GM12878 (cell line): Measurements from ENCODE around the gene PAM. TPM values are rescaled to one million over a fixed set of nuclear protein-coding genes. Genes with fewer than 3 reads are reported as not detected.

ENCODE experiments used
- ATAC-seq: fragments of 200-7000 bp; cut with Tn5 transposase; 3 replicates; pipeline ENCODE4 v1.9.1; 2020; ENCODE audit warnings: mild to moderate bottlenecking, moderate library complexity
- BruUV-seq: library from RNA; stranded (reverse); fragments of 400-500 nt; replicated peaks from 2 replicates; lab custom pipeline; 2021; lab: Mats Ljungman, UMichigan
- CTCF ChIA-PET: fragments of 300-600 bp; sonication (Branson Sonifier 250); formaldehyde crosslinking; extraction: SDS; loops from one replicate; lab custom pipeline; 2021; ENCODE audit warnings: inconsistent platforms; lab: Yijun Ruan, JAX
- POLR2A ChIA-PET: fragments of 350-600 bp; formaldehyde crosslinking; extraction: SDS; loops from one replicate; lab custom pipeline; 2021; ENCODE audit warnings: inconsistent platforms; lab: Charles Lee
- RAD21 ChIA-PET: fragments of 300-600 bp; sonication (Branson Sonifier 250); formaldehyde crosslinking; loops from one replicate; lab custom pipeline; 2023; ENCODE audit warnings: antibody characterized with exemption; ENCODE audit not compliant: unreplicated experiment; lab: Charles Lee
- SMC1A ChIA-PET: fragments of 300-600 bp; sonication (Branson Sonifier 250); formaldehyde crosslinking; loops from one replicate; lab custom pipeline; 2023; ENCODE audit not compliant: unreplicated experiment, uncharacterized antibody; lab: Charles Lee
- DNase-seq: peaks from one replicate; pipeline ENCODE4 v3.0.0-alpha.2; 2011; ENCODE audit warnings: low read depth, low spot score
- FAIRE-seq: peaks from 3 replicates; lab custom pipeline; 2011; peaks lifted over from hg19 to GRCh38; lab: Jason Lieb, UNC
- H2AFZ ChIP-seq: 2 replicates; pipeline ENCODE4 v1.6.0; 2011; ENCODE audit warnings: low read depth, low read length, control low read depth; ENCODE audit not compliant: control insufficient read depth
- H3K27ac ChIP-seq: 2 replicates; pipeline ENCODE4 v1.5.1; 2011; ENCODE audit warnings: control low read depth; ENCODE audit not compliant: control insufficient read depth, insufficient read depth
- H3K27me3 ChIP-seq, 2 experiments: replicated peaks in 1 of 2; 2 replicates each; pipeline versions ENCODE4 v1.6.0 to v1.6.1; 2011; ENCODE audit warnings: low read length in 1 of 2; ENCODE audit not compliant: control insufficient read depth in 2 of 2, insufficient read depth in 2 of 2
- H3K36me3 ChIP-seq, 2 experiments: 2 replicates each; pipeline ENCODE4 v1.5.1; 2011; ENCODE audit warnings: low read length in 1 of 2; ENCODE audit not compliant: control insufficient read depth in 2 of 2, insufficient read depth in 2 of 2
- H3K4me1 ChIP-seq: 2 replicates; pipeline ENCODE4 v1.6.1; 2011; ENCODE audit warnings: mild to moderate bottlenecking, low read length, moderate library complexity, mixed read lengths; ENCODE audit not compliant: control insufficient read depth, insufficient read depth
- H3K4me2 ChIP-seq: 2 replicates; pipeline ENCODE4 v1.6.0; 2011; ENCODE audit warnings: control low read depth; ENCODE audit not compliant: control insufficient read depth, insufficient read depth
- H3K4me3 ChIP-seq: fragments of 200-600 bp; sonication (generic); 2 replicates; pipeline ENCODE4 v1.5.1; 2016
- H3K79me2 ChIP-seq: 2 replicates; pipeline ENCODE4 v1.6.0; 2011; ENCODE audit warnings: low read length; ENCODE audit not compliant: control insufficient read depth, insufficient read depth
- H3K9ac ChIP-seq: 2 replicates; pipeline ENCODE4 v1.8.0; 2011; ENCODE audit warnings: low read length, control low read depth, mixed read lengths; ENCODE audit not compliant: control insufficient read depth, insufficient read depth
- H3K9me3 ChIP-seq: replicated peaks from 3 replicates; pipeline ENCODE4 v1.5.1; 2011; ENCODE audit warnings: mild to moderate bottlenecking, low read length; ENCODE audit not compliant: control insufficient read depth, insufficient read depth
- H4K20me1 ChIP-seq: 2 replicates; pipeline ENCODE4 v1.6.0; 2011; ENCODE audit not compliant: control insufficient read depth, insufficient read depth
- CEBPZ ChIP-seq: fragments of 150-350 bp; IDR thresholded peaks from 2 replicates; pipeline ENCODE4 v1.6.1; 2016; ENCODE audit warnings: low read depth, low read length
- DPF2 ChIP-seq: fragments of 450-650 bp; IDR thresholded peaks from 2 replicates; pipeline ENCODE4 v1.6.1; 2017; ENCODE audit warnings: mild to moderate bottlenecking
- EGR1 ChIP-seq, 2 experiments: IDR thresholded peaks; 1 replicate in 1 of 2; 2 replicates in 1 of 2; pipeline ENCODE4 v1.6.1; 2011 to 2012; ENCODE audit warnings: low read depth in 2 of 2, low read length in 2 of 2, borderline replicate concordance in 1 of 2, mild to moderate bottlenecking in 1 of 2, moderate library complexity in 1 of 2
- JUNB ChIP-seq: IDR thresholded peaks from 2 replicates; pipeline ENCODE4 v1.6.1; 2016; ENCODE audit warnings: antibody characterized with exemption, mild to moderate bottlenecking
- MYB ChIP-seq: fragments of 150-350 bp; IDR thresholded peaks from 2 replicates; pipeline ENCODE4 v1.6.1; 2014; ENCODE audit warnings: mild to moderate bottlenecking, low read depth, low read length, borderline replicate concordance
- NFYB ChIP-seq: IDR thresholded peaks from 2 replicates; pipeline ENCODE4 v1.6.1; 2011; ENCODE audit warnings: low read depth, mild to moderate bottlenecking, low read length, improper control_type of control experiment, moderate library complexity; ENCODE audit not compliant: insufficient read depth
- PAX8 ChIP-seq: fragments of 450-650 bp; IDR thresholded peaks from 2 replicates; pipeline ENCODE4 v1.6.1; 2017; ENCODE audit warnings: mild to moderate bottlenecking, moderate library complexity
- RAD51 ChIP-seq: fragments of 450-650 bp; IDR thresholded peaks from 2 replicates; pipeline ENCODE4 v1.6.1; 2016; ENCODE audit warnings: moderate library complexity, mild to moderate bottlenecking, inconsistent platforms
- RB1 ChIP-seq: fragments of 450-650 bp; formaldehyde crosslinking; IDR thresholded peaks from 2 replicates; pipeline ENCODE4 v1.6.1; 2017; ENCODE audit warnings: mild to moderate bottlenecking, borderline replicate concordance
- SIX5 ChIP-seq: IDR thresholded peaks from 2 replicates; pipeline ENCODE4 v1.6.1; 2011; ENCODE audit warnings: mild to moderate bottlenecking, low read depth, low read length, moderate library complexity; ENCODE audit not compliant: severe bottlenecking
- SREBF2 ChIP-seq: IDR thresholded peaks from 2 replicates; pipeline ENCODE4 v1.6.1; 2012; ENCODE audit warnings: mild to moderate bottlenecking, low read length
- STAT1 ChIP-seq: fragments of 450-650 bp; conservative IDR thresholded peaks from 2 replicates; pipeline ENCODE4 v1.6.1; 2014; ENCODE audit warnings: antibody characterized with exemption, mild to moderate bottlenecking
- SUPT20H ChIP-seq: IDR thresholded peaks from 2 replicates; pipeline ENCODE4 v1.6.1; 2011; ENCODE audit warnings: low read depth, mild to moderate bottlenecking, low read length, moderate library complexity, borderline replicate concordance; ENCODE audit not compliant: control insufficient read depth
- SUZ12 ChIP-seq: fragments of 200-600 bp; sonication (generic); IDR thresholded peaks from one replicate; pipeline ENCODE4 v1.6.1; 2018; ENCODE audit warnings: antibody characterized with exemption, mild to moderate bottlenecking; ENCODE audit not compliant: unreplicated experiment
- whole genome bisulfite sequencing: methylation state at CpG from one replicate; pipeline ENCODE4 v1.1.6; 2016; ENCODE audit warnings: low lambda C conversion rate; ENCODE audit not compliant: insufficient replicate concordance, insufficient coverage; ENCODE audit errors: missing lambda C conversion rate; 5-methylcytosine and 5-hydroxymethylcytosine counted together
- in situ Hi-C: fragments of 300-500 bp; cut with MboI; formaldehyde crosslinking; loops from 9 replicates; pipeline ENCODE4 v1.14.3; 2018; ENCODE audit warnings: mixed read lengths
- intact Hi-C: fragments of 100-400 bp; cut with micrococcal nuclease; formaldehyde crosslinking; loops from one replicate; pipeline ENCODE4 v1.14.2; 2022; ENCODE audit not compliant: unreplicated experiment
- polyA plus RNA-seq, 11 experiments: library from polyadenylated mRNA; depleted of rRNA in 4 of 11; unstranded in 6 of 11; stranded (reverse) in 5 of 11; fragments of >200 nt; fragmentation: Nextera tagmentation in 4 of 11; fragmentation: Illumina TruSeq in 1 of 11; extraction: Ambion mirVana in 4 of 11; extraction: Trizol in 1 of 11; gene quantifications; 1 replicate in 1 of 11; 2 replicates in 10 of 11; pipeline versions ENCODE4 v1.2.1 to v1.2.3, GENCODE V29; 2011 to 2016; ENCODE audit warnings: inconsistent platforms in 2 of 11, missing spikeins in 2 of 11, low read depth in 1 of 11
- total RNA-seq, 4 experiments: library from RNA; depleted of rRNA in 3 of 4; stranded (reverse); fragments of >200 nt in 3 of 4; fragmentation: Illumina TruSeq in 1 of 4; extraction: Trizol in 1 of 4; gene quantifications; 2 replicates each; pipeline versions ENCODE4 v1.2.1 to v1.2.3, GENCODE V29; 2013 to 2021

PAM gene
- total and polyA plus RNA-seq, 10 of the 15 experiments (the other 5 are each of a cell fraction or from before 2014, with no cell fraction given): 5.5 to 72.5 (median 15.4) TPM

DNA sequence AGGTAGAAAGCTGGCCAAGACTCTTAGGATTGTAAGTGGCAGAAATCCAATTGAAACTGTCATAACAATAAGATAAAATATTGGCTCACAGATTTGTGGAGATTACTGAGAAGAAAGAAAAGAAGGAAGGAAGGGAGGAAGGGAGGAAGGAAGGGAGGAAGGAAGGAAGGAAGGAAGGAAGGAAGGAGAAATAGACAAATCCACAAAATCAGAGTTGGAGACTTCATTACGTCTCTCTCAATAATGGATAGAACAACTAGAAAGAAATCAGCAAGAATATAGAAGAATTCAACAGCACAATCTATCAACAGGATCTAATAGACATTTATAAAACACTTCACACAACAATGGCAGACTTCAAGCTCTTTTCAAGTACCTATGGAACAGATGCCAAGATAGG lies 17.9 kb upstream of the PAM start:
- in situ Hi-C loops: no loop called here
- Histone ChIP-seq H3K27ac (no peak overlapping the region), H3K36me3 (no peaks in the 10 kb centered on the region), H4K20me1 (no peaks in the 10 kb centered on the region), H3K4me1 (no peaks in the 10 kb centered on the region), H3K27me3 (no peaks in the 10 kb centered on the region), H3K9me3 (no peaks in the 10 kb centered on the region)
- WGBS: 36% methylated on average over 1 of the region's 1 CpG
- no peak for ATAC-seq
- no peak for DNase-seq
- ChIA-PET SMC1A (no interaction called here), RAD21 (no interaction called here), POLR2A (no interaction called here)
- FAIRE-seq: no peak
- intact Hi-C loops: no loop called here
- TF ChIP-seq SIX5 (no peak), JUNB (no peak), DPF2 (no peak), STAT1 (no peak), PAX8 (no peak), SUPT20H (no peak), RAD51 (no peak), MYB (no peak), EGR1 (IDR thresholded peaks at IDR 0.05; ENCODE audit: borderline replicate concordance in 1 of 2, low read depth in 2 of 2, low read length in 2 of 2) (no peak), CEBPZ (no peak), SREBF2 (no peak), RB1 (no peak), SUZ12 (no peak), NFYB (no peak)
- TF ChIP-seq, all 136 proteins: peak for 0
- no TSS peak for BruUV-seq
- Histone ChIP-seq H2AFZ (no peak overlapping the region), H3K9ac (no peak overlapping the region), H3K4me3 (no peak overlapping the region), H3K79me2 (no peaks in the 10 kb centered on the region), H3K4me2 (no peak overlapping the region)
- CTCF ChIA-PET: no interaction called here
